Forelimb muscle (tissue), 1 donor: ENCODE measurements around the gene TRIB2. TPM values are rescaled to one million over a fixed set of nuclear protein-coding genes. Genes with fewer than 3 reads are reported as not detected.
"Not testable (repeated sequence)": the region's sequence is repeated elsewhere in the genome, so short reads cannot be mapped to it uniquely, and the experiment has no call there.

Experiments used
- DNase-seq: peaks from one replicate; pipeline ENCODE4 v3.0.0-alpha.2; 2013; ENCODE audit warnings: low read depth
- polyA plus RNA-seq: library from polyadenylated mRNA; unstranded; fragments of 120-200 nt; gene quantifications from one replicate; pipeline ENCODE4 v1.2.1, GENCODE V29; 2013; ENCODE audit not compliant: insufficient read length

The TRIB2 gene
- 44.6 TPM for polyA plus RNA-seq

GRCh38 chr2:12716282-12717190 lies at the start of gene TRIB2:
TSS of gene TRIB2 (plus strand) at chr2:12716936. CDS start at chr2:12718308, 1,372 bp downstream.
- no peak for DNase-seq

DNA sequence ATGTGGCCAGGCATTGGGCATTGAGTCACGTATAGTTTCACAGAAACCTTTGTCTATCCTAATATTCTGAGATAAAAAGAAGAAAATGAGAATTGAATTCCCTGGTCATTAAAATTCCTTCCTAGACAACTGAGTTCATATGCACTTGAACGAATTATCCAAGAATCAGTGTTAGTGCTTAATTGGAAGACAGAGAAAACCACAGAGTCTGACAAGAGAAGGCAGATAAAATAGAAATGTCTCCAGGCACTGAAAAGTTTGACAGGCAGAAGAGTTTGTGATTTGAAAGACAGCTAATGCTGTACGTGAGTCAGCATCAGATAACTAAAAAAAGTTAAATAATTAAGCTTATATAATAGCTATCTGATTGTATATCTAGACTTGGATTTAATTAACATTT lies 47.7 kb upstream of the TRIB2 start:
- no peak for DNase-seq

DNA sequence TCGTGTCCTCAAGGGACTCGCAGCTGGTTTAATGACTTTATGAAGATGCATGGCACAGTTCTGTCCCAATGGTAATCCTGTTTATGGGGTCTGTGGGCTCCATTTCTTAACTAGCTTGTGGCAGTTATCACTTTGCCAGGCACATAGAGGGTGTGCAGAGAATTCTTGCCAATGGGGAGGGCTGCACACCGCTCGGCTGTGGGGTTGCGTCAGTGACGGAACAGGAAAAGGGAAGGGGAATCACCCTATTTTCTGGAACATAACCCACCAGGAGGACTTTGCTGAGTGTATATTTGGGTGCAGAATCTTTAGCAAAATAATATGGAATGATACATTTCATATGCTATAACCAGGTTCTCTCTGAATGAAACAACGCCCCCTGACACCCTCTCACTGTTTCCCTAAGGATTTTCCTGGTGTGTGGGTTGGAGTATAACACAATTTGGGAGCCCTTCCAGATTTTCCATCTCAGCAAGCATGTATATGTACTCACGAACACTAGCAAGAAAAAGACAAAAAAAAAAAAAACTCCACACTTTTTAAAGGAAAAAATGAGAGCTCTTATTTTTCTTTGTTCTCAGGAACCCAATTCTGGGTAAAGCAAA lies 43.9 kb upstream of the TRIB2 start:
- no peak for DNase-seq

- no peak for DNase-seq
Measured at GRCh38 chr2:12674644-12675328, 42.0 kb upstream of the TRIB2 start.

DNA sequence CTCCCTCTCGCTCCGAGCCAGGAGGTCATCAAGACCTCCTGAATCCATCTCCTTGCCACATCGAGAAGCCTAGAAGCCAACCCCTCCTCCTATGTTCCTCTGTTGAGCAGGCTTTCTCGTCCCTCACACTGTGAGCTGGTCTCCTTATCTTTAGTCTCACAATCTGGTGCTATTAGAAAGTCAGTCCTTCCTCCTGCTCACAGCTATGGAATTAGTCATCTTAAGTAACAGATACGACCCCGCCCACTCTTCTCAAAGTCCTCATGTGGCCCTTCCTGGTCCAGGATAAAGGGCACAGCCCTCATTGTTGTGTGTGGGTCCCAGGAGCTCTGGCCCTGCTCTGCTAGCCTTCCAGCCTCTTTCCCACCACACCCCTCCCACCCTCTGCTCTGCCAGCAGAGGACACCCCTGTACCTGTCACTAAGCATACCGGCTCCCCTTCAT lies 41.4 kb upstream of the TRIB2 start:
- no peak for DNase-seq

DNA sequence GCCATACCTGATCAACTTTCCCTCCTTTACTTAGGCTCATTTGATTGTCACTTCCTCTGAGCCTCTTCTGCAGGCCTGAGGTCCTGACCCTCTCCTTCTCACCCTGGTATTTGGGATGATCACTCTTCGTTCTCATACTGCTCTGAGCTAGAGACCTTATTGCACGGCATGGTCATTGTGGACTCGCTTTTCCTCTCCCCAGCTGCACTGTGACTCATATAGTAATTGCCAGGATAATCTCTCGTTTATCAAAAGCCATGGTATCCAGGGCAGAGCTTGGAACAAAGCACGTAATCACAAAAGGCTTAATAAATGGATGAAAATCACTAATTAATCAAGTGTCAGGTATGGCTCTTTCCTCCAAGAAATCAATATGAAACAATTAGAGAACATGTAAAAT lies 40.9 kb upstream of the TRIB2 start:
- no peak for DNase-seq

GRCh38 chr2:12676771-12677170 lies 40.0 kb upstream of the TRIB2 start:
- no peak for DNase-seq

DNA sequence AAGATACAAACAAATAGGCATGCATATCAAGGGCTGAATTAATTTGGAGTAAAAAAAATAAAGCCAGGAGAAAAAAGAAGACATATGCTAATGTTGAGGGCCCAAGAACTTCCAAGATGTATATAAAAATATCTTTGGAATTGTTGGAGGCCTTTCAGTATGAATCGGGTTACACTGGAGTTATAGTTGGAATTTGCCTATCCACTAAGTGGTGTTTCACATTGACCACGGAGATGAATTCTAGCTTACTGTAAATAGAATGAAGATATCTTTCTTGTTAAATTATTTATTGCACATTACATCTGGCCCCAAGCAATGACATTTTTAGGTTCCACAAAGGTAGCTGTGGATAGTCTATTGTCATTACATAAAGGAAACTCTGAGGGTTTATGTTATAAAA lies 38.5 kb upstream of the TRIB2 start:
- DNase-seq: no peak

GRCh38 chr2:12679550-12680072 lies 37.1 kb upstream of the TRIB2 start:
- DNase-seq: no peak

- DNase-seq: not testable (repeated sequence)
Measured at GRCh38 chr2:12680115-12680514, 36.6 kb upstream of the TRIB2 start.

GRCh38 chr2:12682017-12682416 lies 34.7 kb upstream of the TRIB2 start:
- no peak for DNase-seq

GRCh38 chr2:12683457-12684100 lies 33.2 kb upstream of the TRIB2 start:
- DNase-seq: no peak

GRCh38 chr2:12684471-12684936 lies 32.2 kb upstream of the TRIB2 start:
- DNase-seq: no peak

GRCh38 chr2:12685145-12685544 lies 31.6 kb upstream of the TRIB2 start:
- no peak for DNase-seq

DNA sequence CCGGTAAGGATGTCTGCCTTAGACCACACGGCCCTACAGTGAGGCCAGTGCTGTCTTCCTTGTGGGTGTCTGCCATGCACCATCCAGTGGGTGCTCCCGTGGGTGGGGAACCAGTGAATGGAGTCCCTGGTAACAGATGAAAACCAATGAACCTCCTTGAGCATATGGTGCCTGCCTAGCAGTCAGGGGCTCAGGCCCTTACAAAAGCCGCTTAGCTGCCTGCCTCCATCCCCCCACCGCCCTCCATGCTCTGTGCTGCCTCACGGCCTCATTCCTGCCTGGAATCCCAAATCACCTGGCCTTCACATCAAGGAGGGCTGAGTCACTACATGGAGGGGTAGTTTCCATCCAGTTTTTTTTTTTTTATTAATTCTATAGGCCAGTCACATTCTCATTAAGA lies 30.8 kb upstream of the TRIB2 start:
- no peak for DNase-seq

DNA sequence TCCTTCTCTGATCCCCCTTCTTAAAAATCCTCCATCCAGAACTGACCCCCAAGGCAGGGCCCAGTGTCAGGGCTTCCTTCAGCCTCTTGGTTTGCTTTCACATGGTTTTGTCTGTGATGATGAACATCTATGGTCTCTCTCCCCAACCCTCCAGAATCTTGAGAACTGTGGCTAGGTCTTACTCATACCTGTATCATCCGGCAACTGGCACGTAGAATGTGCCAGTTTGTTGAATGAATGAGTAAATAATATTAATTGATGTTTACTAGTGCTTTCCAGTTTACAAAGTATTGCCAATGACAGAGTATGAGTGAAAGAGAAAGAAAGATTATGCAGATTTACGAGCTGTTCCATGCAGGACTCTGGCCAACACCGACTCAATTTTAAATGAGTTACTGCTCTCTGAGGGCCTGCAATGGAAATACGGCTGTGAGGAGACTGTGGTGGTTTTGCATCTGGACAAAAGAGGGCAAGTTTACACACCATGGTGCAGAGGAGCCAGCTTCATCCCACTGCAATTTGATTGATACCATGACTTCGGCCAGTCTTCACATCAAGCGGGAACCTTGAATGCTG lies 29.9 kb upstream of the TRIB2 start:
- DNase-seq: no peak

- DNase-seq: no peak
Measured at GRCh38 chr2:12688091-12688490, 28.6 kb upstream of the TRIB2 start.

- DNase-seq: no peak
Measured at GRCh38 chr2:12688893-12689292, 27.8 kb upstream of the TRIB2 start.

- DNase-seq: no peak
Measured at GRCh38 chr2:12693509-12693908, 23.2 kb upstream of the TRIB2 start.

- no peak for DNase-seq
Measured at GRCh38 chr2:12694990-12695774, 21.6 kb upstream of the TRIB2 start.
